Measurements from ENCODE around the gene OGG1.

The OGG1 gene

DNA sequence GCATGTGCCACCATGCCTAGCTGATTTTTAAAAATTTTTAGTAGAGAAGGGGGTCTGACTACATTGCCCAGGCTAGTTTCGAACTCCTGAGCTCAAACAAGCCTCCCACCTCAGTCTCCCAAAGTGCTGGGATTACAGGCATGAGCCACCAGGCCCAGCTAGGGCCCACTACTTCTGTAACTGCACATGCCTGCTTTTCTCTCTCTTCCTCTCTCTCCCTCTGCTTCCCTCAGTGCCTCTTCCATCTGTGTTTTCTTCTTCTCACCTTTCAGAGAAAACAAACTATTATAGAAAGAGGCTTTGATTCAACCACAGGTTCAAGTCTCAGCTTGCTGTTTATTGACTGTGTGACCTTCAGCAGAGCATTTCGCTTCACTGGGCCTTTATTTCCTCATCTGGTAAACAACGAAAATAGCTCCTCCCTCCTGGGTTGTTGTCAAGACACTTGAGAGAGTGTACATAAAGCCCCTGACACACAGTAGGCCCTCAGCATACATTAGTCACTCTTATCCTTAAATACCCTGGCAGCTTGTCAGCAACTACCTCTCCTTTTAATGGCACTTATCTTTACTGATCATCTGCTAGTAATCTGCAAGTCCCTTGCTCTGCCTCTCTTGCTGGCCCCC lies 32.3 kb downstream of the OGG1 start:
- in situ Hi-C loops (cut with MboI; ENCODE audit: low sequenced_read_pairs): no loop called here

DNA sequence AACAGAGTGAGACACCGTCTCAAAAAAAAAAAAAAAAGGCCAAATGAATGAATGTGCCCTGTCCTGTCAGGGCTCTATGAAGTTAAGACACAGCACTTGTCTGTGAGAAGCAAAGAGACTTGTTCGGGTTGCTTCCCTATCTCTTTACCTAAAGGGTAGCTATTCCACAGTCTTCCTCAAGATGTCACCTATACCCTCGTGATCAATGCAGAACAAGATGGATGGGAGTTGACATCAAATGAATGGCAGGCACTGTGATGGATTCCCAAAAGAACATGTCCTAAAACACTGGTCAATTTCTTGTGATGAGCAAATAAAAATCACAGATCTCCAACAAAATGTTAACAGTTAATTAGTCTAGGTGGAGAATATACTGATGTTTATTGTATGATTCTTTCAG lies 33.0 kb downstream of the OGG1 start:
- in situ Hi-C loops (cut with MboI; ENCODE audit: low sequenced_read_pairs): no loop called here

DNA sequence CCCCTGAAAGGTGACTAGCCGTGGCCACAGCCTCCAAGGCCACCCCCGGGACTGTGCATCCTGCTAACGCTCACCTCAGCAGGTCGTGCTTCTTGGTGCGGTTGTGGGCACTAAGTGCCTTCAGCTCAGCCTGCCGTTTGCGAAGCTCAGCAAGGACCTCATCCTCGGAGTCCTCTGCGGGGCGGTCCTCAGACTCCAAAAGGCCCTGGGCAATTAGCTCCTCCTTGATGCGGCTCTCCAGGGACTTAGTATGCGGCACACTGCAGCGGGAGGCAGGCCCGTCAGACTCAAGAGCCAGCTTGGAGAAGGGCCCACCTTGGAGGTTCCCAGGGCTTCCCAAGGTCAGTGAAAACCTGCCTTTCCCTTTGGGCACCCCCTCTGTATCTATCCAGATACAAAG lies 34.2 kb downstream of the OGG1 start:
- in situ Hi-C loops (cut with MboI; ENCODE audit: low sequenced_read_pairs): no loop called here

DNA sequence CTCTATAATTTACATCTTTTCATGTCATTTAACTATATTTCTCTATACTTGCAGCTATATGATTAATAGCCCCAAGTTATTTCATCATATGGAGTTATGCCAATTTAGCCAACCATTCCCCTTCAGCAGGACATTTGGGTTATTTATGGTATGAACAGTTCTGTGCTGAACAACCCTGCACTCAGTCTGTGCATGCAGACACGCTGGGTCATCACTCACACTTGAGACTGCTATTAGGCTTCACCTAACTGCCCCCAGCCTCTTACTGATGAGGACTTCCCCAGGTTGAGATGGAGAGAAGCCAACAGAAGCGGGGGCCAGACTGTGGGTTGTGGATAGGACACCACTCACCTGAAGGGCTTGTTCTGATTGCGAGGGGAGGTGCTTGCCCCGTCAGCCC lies 35.2 kb downstream of the OGG1 start:
- in situ Hi-C loops (cut with MboI; ENCODE audit: low sequenced_read_pairs): no loop called here

DNA sequence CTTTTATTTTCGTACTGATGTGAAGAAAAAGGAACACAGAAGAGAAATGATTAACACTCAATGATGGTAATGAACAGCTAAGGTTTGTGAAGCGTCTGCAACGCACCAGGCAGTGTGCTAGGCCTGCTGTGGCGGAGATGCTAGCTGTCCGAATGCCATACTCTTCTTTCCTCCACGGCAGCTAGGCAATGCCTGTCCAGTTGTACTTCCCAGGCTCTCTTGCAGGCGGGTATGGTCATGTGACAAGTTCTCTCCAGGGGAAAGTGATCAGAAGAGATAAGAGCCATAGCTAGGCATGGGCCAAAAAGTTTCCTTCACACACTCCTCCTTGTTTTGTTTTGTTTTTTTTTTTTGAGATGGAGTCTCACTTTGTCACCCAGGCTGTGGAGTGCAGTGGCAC lies 35.9 kb downstream of the OGG1 start:
- in situ Hi-C loops (cut with MboI; ENCODE audit: low sequenced_read_pairs): no loop called here

DNA sequence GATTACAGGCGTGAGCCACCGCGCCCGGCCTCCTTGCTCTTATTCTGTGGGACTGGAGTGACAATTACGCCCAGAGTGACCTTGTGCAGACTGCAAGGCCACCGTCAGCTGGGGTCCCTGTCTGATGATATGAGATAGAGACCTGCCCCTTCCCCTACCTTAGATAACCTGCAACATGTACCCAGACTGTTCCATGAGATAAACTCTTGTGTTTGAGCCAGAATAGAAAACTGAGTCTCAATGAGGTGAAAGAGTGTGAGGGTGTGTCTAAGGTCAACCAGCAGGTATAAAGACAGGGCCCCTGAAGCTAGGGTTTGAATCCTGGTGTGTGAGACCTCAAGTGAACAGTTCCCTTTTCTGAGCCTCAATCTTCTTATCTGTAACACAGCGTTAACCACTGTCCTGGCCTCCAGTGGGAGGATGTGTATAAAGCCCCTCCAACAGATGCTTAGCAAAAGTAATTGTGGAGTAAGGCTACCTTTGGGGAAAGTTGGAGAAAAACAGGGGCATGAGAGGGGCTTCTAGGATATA lies 36.5 kb downstream of the OGG1 start:
- in situ Hi-C loops (cut with MboI; ENCODE audit: low sequenced_read_pairs): no loop called here

DNA sequence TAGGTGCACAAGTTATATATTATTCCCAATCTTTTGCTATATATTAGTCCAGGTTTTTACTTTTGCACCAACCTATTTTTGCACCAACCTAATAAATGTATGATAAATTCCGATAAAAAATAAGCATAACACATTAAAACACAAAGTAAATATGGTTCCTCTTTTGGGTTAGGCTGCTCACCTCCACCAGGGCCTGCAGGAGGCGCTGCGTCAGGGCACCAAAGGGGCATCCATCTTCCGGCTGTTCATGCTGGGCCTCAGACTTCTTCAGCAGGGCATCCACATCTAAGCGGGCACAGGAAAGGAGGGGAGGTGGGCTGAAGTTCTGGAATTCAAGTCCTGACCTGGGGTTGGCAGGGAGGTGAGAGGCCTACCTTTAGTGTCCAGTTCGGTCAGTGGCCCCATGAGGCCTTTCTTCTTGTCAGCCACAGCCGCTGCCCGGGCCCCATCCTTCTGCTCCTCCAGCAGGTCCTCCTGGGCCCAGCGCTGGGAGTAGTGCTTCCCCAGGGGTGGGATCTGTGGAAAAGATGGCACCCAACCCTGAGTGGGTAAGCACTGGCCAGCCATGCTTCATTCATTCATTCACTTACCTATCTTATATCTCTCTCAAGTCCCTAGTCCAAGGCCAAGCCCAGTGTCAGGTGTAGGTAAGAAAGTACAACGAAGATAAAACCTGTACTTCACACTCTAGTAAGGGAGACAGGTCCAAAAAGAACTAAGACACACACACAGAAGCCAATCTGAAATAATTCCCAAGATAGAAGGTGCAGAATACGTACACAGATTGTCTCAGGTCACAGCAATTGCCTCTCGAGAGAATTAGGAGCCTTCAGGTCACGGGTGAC lies 37.3 kb downstream of the OGG1 start:
- in situ Hi-C loops (cut with MboI; ENCODE audit: low sequenced_read_pairs): no loop called here

DNA sequence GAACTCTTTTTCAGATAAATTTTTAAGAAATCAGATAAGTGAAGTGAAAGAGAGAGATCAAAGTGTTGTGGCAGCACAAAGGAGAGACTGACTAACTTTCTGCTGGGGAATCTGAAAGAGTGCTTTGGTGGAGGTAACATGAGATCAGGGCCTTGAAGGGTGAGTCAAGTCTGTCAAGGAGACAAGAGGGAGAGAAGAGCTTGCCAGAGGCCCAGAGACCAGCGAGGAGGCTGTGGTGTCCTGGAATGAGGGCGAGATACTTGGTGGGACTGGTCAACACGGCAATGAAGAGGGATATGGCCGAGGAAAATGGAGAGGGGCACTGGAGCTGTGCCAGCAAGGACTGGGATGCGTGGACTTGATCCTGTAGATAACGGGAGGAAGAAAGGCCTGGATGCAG lies 38.0 kb downstream of the OGG1 start:
- in situ Hi-C loops (cut with MboI; ENCODE audit: low sequenced_read_pairs): no loop called here

DNA sequence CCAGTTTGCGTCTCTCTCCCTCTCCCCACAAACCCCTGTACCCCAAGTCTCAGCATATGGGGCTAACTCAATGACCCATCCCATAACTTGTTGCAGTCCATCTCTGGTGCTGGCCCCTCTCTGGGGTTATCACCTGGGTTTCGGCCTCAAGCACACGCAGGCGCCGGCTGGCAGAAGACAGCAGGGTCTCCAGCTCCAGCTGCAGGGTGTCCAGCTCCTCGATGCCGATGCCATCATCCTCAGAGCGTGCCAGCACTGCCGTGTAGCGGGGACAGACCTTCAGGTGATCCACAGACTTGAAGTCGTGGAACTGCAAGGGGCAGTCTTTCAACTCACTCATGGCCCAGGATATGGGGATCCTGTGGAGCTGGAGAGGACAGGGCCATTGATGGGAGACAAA lies 41.4 kb downstream of the OGG1 start:
- in situ Hi-C loops (cut with MboI; ENCODE audit: low sequenced_read_pairs): no loop called here

DNA sequence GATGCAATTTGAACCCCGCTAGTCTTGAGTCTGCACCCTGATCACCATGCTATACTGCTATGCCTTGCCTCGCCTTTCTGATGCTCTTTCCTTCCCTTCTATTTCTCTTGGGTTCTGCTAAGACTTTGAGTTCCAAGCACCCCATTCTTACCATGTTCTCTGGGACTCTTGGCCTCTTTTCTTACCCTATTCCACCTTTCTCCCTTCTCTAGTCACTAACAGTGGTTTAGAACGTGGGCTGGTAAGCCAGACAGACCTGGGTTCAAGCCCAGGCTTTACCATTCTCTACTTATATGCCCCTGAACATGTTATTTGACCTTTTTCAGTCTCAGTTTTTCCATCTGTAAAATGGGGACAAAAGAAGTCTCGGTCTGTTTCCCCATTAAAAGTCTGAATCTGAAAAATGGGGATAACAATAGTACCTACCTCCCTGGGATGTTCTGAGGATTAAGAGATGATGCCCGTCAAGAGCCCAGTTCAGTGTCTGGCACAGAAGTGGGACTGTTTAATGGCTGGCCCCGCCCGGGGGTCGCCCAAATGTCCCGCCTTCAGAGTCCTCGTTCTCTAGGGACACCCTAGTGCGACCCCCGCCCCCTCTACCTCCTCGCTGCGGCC lies 42.1 kb downstream of the OGG1 start:
- in situ Hi-C loops (cut with MboI; ENCODE audit: low sequenced_read_pairs): no loop called here

DNA sequence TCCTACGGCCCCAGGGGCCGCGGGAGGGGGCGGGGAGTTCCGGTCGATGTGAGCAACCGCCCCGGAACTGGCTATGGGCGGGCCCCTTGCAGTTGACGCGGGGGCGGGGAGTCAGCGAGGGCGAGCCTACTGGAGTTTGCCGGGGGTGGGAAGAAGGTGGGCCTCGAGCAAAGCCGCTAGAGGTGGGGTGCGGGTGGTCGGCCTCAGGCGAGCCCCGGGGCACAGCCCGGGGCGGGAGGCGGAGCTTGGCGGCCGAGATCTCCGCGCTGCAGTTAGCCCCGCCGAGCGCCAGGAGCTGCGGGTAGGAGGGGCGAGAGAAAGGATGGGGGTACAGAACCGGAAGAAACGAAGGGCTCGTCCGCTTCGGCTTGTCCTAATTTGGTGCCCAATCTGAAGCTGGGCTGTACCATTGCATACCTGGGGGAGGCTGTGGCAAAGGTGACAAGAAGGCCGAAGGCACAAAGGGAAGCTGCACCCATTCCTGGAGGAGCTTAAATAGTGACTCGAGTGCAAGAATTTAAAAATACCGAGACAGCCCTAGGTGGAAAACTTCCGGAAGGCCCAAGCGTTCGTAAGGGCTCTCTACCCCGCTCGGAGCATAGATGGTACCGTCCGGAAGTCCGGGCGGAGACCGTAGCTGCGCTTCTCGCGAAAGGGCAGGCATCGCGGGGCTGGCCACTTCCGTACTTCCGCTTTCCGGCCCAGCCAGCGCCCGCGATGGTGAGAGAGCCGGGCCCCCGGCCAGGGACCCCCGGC lies 42.8 kb downstream of the OGG1 start, which contains the start of the genes ARPC4 and TADA3:
Gene ARPC4 (plus strand): TSS at position 678 of the 756 bp plus-strand sequence. CDS start 40 bp downstream, at position 718.
Gene TADA3 (minus strand): TSS at position 69 of the 756 bp plus-strand sequence. CDS start 1,007 bp downstream, outside the sequence.
- in situ Hi-C loops (cut with MboI; ENCODE audit: low sequenced_read_pairs): no loop called here

DNA sequence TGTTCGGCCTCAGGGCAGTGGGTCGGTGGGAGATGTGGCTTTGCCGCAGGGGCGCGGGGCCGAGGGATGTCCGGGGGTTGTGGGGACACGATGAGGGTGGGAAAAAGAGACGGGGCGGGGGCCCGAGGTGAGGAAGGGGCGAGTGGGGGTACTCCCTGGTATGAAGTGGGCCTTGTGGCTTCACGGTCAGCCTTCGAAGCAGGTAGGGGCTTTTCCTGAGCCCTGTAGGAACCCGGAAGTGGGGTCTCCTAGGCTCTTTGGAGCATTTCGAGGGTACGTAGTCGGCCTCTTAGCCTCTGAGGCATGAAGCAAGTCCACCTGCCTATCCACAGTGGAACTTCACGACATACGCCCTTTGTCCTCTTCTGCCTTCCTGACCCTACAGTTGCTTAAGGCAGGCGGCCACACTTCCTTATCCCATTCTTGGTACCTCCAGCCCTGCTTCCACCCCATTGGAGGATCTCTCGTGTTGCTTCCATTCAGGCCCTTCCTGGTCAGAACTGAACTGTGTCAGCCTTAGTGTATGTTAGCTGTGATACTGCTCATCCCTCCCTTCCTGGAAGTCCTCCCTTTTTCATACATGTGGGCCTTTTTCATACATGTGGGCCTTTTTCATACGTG lies 43.5 kb downstream of the OGG1 start:
- in situ Hi-C loops (cut with MboI; ENCODE audit: low sequenced_read_pairs): no loop called here

DNA sequence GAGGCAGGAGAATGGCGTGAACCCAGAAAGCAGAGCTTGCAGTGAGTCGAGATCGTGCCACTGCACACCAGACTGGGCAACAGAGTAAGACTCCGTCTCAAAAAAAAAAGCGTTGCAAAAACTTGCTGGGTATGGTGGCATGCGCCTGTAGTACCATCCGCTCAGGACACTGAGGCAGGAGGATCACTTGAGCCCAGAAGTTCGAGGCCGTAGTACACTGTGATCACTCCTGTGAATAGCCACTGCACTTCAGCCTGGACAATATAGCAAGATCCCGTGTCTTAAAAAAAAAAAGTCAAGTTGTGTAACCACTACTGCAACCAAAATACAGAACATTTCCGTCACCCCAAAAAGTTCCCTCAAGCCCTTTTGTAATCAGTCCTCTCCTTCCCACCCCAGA lies 44.6 kb downstream of the OGG1 start:
- in situ Hi-C loops (cut with MboI; ENCODE audit: low sequenced_read_pairs): no loop called here

DNA sequence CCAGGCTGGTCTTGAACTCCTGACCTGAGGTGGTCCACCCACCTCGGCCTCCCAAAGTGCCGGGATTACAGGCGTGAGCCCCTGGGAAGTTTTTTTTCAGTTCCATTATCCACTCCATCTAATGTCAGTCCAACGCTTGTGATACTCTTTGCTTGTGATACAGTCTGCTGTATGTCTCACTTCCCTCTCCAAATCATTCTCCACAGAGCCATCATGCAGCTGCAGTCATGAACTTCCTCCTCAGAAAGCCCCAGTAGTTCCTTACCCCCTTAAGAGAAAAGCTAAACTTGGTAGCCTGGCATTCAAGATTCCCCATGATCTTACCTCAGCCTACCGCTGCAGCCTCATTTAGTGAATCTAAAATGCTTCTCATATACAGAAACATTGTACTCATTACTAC lies 45.5 kb downstream of the OGG1 start:
- in situ Hi-C loops (cut with MboI; ENCODE audit: low sequenced_read_pairs): no loop called here

DNA sequence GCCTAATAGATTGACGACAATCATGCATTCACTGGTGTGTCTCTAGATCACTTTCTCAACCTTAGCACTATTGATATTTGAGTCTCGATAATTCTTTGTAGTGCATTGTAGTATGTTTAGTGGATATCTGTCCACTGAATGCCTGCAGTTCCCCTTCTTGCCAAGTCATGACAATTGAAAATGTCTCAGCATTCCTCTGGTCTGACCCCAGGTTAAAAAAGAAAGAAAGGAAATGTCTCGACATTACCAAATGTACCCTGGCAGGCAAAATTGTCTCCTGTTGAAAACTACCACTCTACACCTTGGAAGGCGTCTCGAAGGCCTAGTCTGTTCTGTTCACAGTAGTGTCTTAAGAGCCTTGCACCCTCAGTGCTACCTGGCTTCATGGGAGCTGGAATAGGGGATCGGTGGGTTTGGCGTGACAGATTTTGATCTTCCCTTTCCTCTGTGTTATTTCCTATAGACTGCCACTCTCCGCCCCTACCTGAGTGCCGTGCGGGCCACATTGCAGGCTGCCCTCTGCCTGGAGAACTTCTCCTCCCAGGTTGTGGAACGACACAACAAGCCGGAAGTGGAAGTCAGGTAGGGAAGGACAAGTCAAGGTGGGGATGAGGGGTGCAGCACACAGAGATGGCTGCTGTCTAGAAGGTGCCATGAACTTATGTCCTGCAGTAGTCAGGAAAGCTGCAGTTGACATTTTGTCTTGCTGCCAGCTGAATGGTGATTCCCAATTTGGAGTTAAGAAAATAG lies 47.6 kb downstream of the OGG1 start:
- in situ Hi-C loops (cut with MboI; ENCODE audit: low sequenced_read_pairs): no loop called here

DNA sequence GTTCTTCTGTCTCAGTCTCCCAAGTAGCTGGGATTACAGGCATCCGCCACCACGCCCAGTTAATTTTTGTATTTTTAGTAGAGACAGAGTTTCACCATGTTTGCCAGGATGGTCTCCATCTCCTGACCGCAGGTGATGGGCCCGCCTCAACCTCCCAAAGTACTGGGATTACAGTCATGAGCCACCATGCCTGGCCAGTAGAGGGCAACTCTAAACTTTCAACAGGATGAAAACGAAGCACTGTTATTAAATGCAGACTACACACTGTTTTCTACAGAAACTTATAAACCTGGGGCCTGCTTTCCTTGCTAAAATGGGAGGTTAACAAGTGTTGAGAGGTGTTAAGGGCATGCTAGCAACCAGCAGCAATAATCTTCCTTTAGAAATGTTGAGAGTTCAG lies 50.8 kb downstream of the OGG1 start:
- in situ Hi-C loops (cut with MboI; ENCODE audit: low sequenced_read_pairs): no loop called here

DNA sequence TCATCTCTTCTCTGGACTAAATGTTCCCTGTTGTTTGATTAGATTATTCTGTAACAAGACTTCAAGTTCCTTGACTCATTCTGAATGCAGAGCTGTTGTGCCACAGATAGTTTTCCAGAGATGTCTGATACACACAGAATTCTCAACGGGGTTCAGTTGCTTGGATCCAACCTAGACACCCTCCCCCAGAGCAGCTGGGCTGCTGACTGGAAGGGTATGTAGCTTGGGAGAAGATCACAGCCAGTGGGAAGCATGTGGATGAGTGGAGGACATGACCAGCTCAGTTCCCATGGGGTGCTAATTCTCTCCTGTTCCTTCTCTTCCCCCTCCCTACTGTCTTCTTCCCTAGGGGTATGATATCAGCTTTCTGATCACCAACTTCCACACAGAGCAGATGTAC lies 53.7 kb downstream of the OGG1 start:
- in situ Hi-C loops (cut with MboI; ENCODE audit: low sequenced_read_pairs): no loop called here

DNA sequence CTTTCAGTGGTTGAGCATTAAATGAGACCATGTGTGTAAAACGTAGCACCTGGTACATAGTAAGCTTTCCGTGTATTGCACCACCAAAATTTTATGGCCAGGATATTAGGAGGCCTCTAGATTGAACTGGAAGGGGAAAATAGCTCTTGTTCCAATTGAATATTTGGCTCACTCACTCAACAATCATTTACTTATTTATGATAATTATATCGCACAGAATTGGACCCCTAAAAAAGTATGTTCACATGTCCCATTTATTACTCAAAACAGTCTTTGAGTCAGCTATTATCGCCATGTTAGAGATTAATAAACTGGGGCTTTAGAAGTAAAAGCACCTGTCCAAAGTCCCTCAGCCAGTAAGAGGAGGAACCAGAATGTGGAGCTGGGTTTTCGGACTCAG lies 55.2 kb downstream of the OGG1 start:
- in situ Hi-C loops (cut with MboI; ENCODE audit: low sequenced_read_pairs): no loop called here

DNA sequence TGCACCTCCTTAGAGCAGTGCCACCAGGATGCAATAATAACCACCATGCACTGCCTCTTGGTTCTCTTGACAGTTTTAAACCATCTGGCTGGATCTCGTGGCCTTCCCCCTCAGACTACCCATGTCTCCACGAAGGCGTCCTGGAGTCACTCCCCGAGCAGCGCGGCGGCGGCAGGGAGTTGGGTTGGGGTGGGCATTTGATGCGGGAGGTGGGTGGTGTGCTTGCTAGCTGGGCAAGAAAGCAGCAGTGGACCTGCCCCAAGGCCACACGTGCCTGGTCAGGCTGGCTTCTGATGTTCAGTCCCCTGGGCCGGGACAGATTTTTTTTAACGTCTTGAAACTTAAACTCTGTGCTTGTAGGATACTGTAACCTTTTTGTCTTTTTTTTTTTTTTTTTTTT lies 56.4 kb downstream of the OGG1 start:
- in situ Hi-C loops (cut with MboI; ENCODE audit: low sequenced_read_pairs): no loop called here

All from HL-60/S4 (cell line).